ENCODE results near the gene ADAMTS2. TPM values are rescaled to one million over a fixed set of nuclear protein-coding genes. Genes with fewer than 3 reads are reported as not detected.

The ADAMTS2 gene
- total RNA-seq, 2 experiments from 2014 or later, result not detected

DNA sequence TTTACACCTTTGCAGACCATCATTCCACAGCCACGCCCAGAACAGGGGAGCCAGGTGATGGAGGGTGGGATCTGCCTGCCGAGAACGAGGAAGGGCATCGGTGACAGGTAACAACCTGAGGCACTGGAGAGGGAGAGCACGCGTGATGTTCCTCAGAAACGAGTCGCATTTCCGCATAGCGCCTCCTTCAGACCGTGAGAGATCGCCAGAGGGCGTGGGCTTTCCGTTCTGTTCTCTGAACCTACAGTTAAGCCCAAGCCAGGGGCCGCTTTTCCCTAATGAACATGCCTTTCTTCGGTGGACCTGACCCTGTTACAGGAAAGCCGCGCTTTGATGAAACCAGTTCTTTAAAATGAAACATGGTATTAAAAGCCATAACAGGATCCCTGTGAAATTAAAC lies 17.1 kb upstream of the ADAMTS2 start:
- TF ChIP-seq CTCF (IDR thresholded peaks at IDR 0.05), result no peak
- Mint-ChIP-seq H3K27ac (no peak overlapping the region), H3K9me3 (no peaks in the 10 kb centered on the region), H3K4me3 (no peak overlapping the region), H3K27me3 (peaks cover 16% of the 10 kb centered on the region), H3K36me3 (ENCODE audit: low read depth) (no peaks in the 10 kb centered on the region), H3K4me1 (ENCODE audit: low read depth) (no peaks in the 10 kb centered on the region)
- POLR2A ChIA-PET, result no interaction called here
- Histone ChIP-seq H3K4me3 (ENCODE audit: low read length) (no peak overlapping the region), H3K36me3 (ENCODE audit: insufficient read depth, low read length) (no peaks in the 10 kb centered on the region), H3K9me3 (ENCODE audit: control insufficient read depth in 1 of 2, insufficient read depth in 1 of 2, low read length in 2 of 2) (peaks cover 0 to 26% of the 10 kb centered on the region in 2 experiments), H3K27me3 (ENCODE audit: control insufficient read depth in 1 of 2, insufficient read depth in 2 of 2, low read length in 2 of 2) (no peaks in the 10 kb centered on the region), H3K27ac (ENCODE audit: low read depth in 1 of 2, low read length in 2 of 2) (no peak overlapping the region), H3K4me1 (ENCODE audit: insufficient read depth, low read length) (no peaks in the 10 kb centered on the region)
- intact Hi-C loops (cut with DNase I, micrococcal nuclease), result no loop called here
- CTCF ChIA-PET, result no interaction called here
- DNase-seq (no peak), ATAC-seq (ENCODE audit: poor library complexity) (no peak)

- intact Hi-C loops (cut with DNase I, micrococcal nuclease), result no loop called here
- CTCF ChIA-PET, result no interaction called here
- Mint-ChIP-seq H3K4me3 (no peak overlapping the region), H3K27me3 (peaks cover 16% of the 10 kb centered on the region), H3K36me3 (ENCODE audit: low read depth) (no peaks in the 10 kb centered on the region), H3K27ac (no peak overlapping the region), H3K9me3 (no peaks in the 10 kb centered on the region), H3K4me1 (ENCODE audit: low read depth) (no peaks in the 10 kb centered on the region)
- H3K27me3 ChIP-seq (ENCODE audit: control insufficient read depth in 1 of 2, insufficient read depth in 2 of 2, low read length in 2 of 2), result no peaks in the 10 kb centered on the region
- H3K4me1 ChIP-seq (ENCODE audit: insufficient read depth, low read length), result no peaks in the 10 kb centered on the region
- H3K27ac ChIP-seq (ENCODE audit: low read depth in 1 of 2, low read length in 2 of 2), result no peak overlapping the region
- DNase-seq, result no peak
- H3K9me3 ChIP-seq (ENCODE audit: control insufficient read depth in 1 of 2, insufficient read depth in 1 of 2, low read length in 2 of 2), result peaks cover 0 to 26% of the 10 kb centered on the region in 2 experiments
- ATAC-seq (ENCODE audit: poor library complexity), result no peak
- POLR2A ChIA-PET, result no interaction called here
- no peak overlapping the region for H3K4me3 ChIP-seq (ENCODE audit: low read length)
- TF ChIP-seq CTCF (IDR thresholded peaks at IDR 0.05), result no peak
- H3K36me3 ChIP-seq (ENCODE audit: insufficient read depth, low read length), result no peaks in the 10 kb centered on the region
These were observed 15.9 kb upstream of the ADAMTS2 start for GRCh38 chr5:179361037-179361603.

DNA sequence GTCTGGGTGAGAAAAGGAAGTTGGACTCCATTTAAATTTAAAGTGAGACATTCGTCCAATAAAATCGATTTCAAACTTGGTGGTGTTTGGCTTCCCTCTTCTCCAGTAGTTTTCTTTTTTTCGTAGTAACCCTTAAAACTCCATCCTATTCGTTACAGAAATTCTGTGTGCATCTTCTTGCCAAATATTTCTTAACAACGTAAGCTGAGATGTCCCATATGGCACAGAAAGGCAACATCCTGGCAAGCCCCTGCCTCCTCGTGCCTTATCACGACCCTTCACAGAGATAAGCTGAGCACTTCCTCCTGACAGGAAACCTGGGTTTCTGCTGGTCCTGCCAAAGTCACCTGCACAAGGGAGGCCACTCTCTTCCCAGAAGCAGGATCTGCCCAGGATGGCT lies 11.8 kb upstream of the ADAMTS2 start:
- Mint-ChIP-seq H3K4me1 (ENCODE audit: low read depth) (no peaks in the 10 kb centered on the region), H3K4me3 (no peak overlapping the region), H3K27me3 (peaks cover 5% of the 10 kb centered on the region), H3K36me3 (ENCODE audit: low read depth) (no peaks in the 10 kb centered on the region), H3K9me3 (no peaks in the 10 kb centered on the region), H3K27ac (no peak overlapping the region)
- intact Hi-C loops (cut with DNase I, micrococcal nuclease), result no loop called here
- ChIA-PET CTCF (no interaction called here), POLR2A (no interaction called here)
- Histone ChIP-seq H3K36me3 (ENCODE audit: insufficient read depth, low read length) (no peaks in the 10 kb centered on the region), H3K27ac (ENCODE audit: low read depth in 1 of 2, low read length in 2 of 2) (no peak overlapping the region), H3K27me3 (ENCODE audit: control insufficient read depth in 1 of 2, insufficient read depth in 2 of 2, low read length in 2 of 2) (no peaks in the 10 kb centered on the region), H3K4me1 (ENCODE audit: insufficient read depth, low read length) (no peaks in the 10 kb centered on the region), H3K9me3 (ENCODE audit: control insufficient read depth in 1 of 2, insufficient read depth in 1 of 2, low read length in 2 of 2) (peaks cover 0 to 18% of the 10 kb centered on the region in 2 experiments), H3K4me3 (ENCODE audit: low read length) (no peak overlapping the region)
- no peak for DNase-seq
- no peak for ATAC-seq (ENCODE audit: poor library complexity)
- no peak for TF ChIP-seq CTCF (IDR thresholded peaks at IDR 0.05)
